Testis (tissue), 3 donors: ENCODE results near the gene PEX3. TPM values are rescaled to one million over a fixed set of nuclear protein-coding genes. Genes with fewer than 3 reads are reported as not detected.

Experiments used
- DNase-seq: peaks from one replicate; pipeline ENCODE4 v3.0.0-alpha.2; 2019
- H3K27ac ChIP-seq, 2 donors: fragments of 200-600 bp; sonication (generic); one replicate each; pipeline ENCODE4 v1.5.1; 2019
- H3K27me3 ChIP-seq: fragments of 200-600 bp; sonication (generic); one replicate; pipeline ENCODE4 v1.5.1; 2019
- H3K36me3 ChIP-seq: fragments of 200-600 bp; sonication (generic); one replicate; pipeline ENCODE4 v1.5.1; 2017; ENCODE audit warnings: low read depth; ENCODE audit errors: missing control alignments
- H3K4me1 ChIP-seq: fragments of 200-600 bp; sonication (generic); one replicate; pipeline ENCODE4 v1.5.1; 2019
- H3K4me3 ChIP-seq, 2 donors: fragments of 200-600 bp; sonication (generic); one replicate each; pipeline ENCODE4 v1.5.1; 2017 to 2019
- H3K9me3 ChIP-seq: fragments of 200-600 bp; sonication (generic); one replicate; pipeline ENCODE4 v1.5.1; 2017
- POLR2A ChIP-seq: fragments of 450-650 bp; IDR thresholded peaks from one replicate; pipeline ENCODE4 v1.6.1; 2017; ENCODE audit warnings: antibody characterized with exemption, mild to moderate bottlenecking, moderate library complexity
- WGBS, 2 donors: methylation state at CpG; one replicate each; pipeline ENCODE4 v1.1.5; 2018; 5-methylcytosine and 5-hydroxymethylcytosine counted together
- intact Hi-C: fragments of 100-400 bp; cut with DNase I; formaldehyde crosslinking; loops from one replicate; pipeline ENCODE4 v1.15.1; 2023; ENCODE audit warnings: low total_unique reads
- polyA plus RNA-seq: library from polyadenylated mRNA; stranded (reverse); fragments of 350-450 nt; fragmentation: Illumina TruSeq; extraction: RNeasy Lipid Tissue Mini Kit (QIAGEN cat#74804); gene quantifications from one replicate; pipeline ENCODE4 v1.2.3, GENCODE V29; 2014; ENCODE audit warnings: low read depth, low replicate concordance; ENCODE audit not compliant: insufficient read depth
- total RNA-seq, 2 donors: library from RNA; depleted of rRNA; stranded (reverse); fragments of >200 nt; gene quantifications; one replicate each; pipeline ENCODE4 v1.2.3, GENCODE V29; 2016
- TF ChIP-seq, protein P1 (sequence below), 3 experiments: fragments of 450-650 bp in 2 of 3; fragments of 200-600 bp in 1 of 3; sonication (generic) in 1 of 3; IDR thresholded peaks; one replicate each; pipeline ENCODE4 v1.5.1; 2016 to 2019; ENCODE audit warnings: antibody characterized with exemption in 3 of 3, mild to moderate bottlenecking in 2 of 3, moderate library complexity in 1 of 3

Gene PEX3
- total and polyA plus RNA-seq, 3 donors from 2014 or later, result 16.6 to 33.1 (median 22.8) TPM

DNA sequence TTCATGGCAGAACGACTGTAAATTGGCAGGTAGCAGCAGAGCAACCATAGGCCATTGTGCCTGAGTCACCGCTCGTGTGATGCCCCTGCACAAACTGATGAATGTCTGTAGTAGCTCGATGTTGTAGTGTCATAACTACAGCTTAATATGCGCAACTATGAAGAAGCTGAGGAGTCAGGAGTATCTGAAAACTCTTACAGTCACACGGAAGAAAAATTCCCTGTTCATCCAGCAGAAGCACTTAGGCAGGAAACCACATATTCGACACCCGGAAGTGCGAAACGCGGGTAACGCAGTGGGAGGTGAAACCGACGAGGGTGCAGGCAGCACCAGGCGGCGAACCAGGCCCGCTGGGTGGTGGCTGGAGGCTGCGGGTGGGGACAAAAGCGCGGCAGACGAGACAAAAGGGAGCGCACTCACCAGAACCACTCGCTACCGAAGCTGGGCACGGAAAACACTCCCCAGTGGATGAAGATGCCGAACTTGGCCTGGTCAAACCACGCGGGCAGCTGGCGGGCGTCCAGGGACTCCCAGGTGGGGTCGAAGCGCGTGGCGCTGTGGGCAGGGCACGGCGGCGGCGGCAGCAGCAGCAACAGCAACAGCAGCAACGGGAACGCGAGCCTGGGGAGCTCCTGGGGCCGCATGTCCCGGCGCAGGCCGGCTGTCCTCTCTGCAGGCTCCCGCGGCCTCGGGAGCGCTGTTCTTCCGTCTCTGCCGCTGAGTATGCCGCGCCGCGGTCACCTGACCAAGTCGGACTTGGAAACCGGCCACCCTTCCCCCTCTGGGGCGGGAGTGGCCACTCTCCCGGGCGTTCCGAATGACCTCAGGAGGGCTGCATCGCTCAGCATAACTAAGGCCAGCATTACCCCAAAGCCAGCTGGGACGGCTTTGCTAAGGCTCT lies 60.6 kb downstream of the PEX3 start, which contains the start of gene FUCA2:
FUCA2 (minus strand) TSS at position 730 of the 901 bp plus-strand sequence; CDS start at position 644, 86 bp downstream.
- intact Hi-C loops, result no loop called here
- H3K9me3 ChIP-seq, result no peaks in the 10 kb centered on the region
- H3K36me3 ChIP-seq, result no peaks in the 10 kb centered on the region
- DNase-seq, result peak; percentile 94
- H3K4me1 ChIP-seq, result peaks cover 26% of the 10 kb centered on the region
- no peaks in the 10 kb centered on the region for H3K27me3 ChIP-seq
- H3K4me3 ChIP-seq, result peak within 1 kb of the TSS; percentile 75 to 85
- H3K27ac ChIP-seq, result peak within 1 kb of the TSS; percentile 90
- WGBS, 2 donors, result 2 to 13% methylated on average over 7 to 63 of the region's 63 CpGs
- TF ChIP-seq, protein P1, sequence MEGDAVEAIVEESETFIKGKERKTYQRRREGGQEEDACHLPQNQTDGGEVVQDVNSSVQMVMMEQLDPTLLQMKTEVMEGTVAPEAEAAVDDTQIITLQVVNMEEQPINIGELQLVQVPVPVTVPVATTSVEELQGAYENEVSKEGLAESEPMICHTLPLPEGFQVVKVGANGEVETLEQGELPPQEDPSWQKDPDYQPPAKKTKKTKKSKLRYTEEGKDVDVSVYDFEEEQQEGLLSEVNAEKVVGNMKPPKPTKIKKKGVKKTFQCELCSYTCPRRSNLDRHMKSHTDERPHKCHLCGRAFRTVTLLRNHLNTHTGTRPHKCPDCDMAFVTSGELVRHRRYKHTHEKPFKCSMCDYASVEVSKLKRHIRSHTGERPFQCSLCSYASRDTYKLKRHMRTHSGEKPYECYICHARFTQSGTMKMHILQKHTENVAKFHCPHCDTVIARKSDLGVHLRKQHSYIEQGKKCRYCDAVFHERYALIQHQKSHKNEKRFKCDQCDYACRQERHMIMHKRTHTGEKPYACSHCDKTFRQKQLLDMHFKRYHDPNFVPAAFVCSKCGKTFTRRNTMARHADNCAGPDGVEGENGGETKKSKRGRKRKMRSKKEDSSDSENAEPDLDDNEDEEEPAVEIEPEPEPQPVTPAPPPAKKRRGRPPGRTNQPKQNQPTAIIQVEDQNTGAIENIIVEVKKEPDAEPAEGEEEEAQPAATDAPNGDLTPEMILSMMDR (IDR thresholded peaks at IDR 0.05), result no peak
- TF ChIP-seq POLR2A, result no peak

DNA sequence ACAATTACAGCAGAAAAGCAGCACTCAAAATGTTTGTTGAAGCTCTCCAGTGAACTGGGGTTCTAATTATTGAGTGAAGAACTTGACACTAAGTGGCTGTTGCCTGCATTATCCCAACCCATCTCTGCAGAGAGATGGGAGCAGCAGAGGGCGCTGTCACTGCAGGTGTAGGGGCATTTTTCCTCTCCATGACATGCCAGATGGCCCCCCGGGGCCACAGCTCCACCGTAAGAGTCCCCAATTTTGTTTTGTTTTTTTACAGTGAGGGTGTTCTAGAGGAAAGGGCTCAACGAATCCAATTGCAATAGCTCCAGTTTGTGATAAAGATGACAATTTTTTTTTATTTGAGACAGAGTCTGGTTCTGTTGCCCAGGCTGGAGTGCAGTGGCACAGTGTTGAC lies 62.8 kb downstream of the PEX3 start:
- no peak overlapping the region for H3K27ac ChIP-seq
- WGBS, 2 donors, result 62 to 84% methylated on average over 4 of the region's 4 CpGs
- TF ChIP-seq POLR2A, result no peak
- TF ChIP-seq, protein P1 (IDR thresholded peaks at IDR 0.05), result peak in 1 of 3 experiments; percentile 3
- H3K36me3 ChIP-seq, result no peaks in the 10 kb centered on the region
- peak; percentile 18 for DNase-seq
- H3K4me3 ChIP-seq, result no peak overlapping the region
- H3K27me3 ChIP-seq, result no peaks in the 10 kb centered on the region
- intact Hi-C loops, result no loop called here
- no peaks in the 10 kb centered on the region for H3K9me3 ChIP-seq
- H3K4me1 ChIP-seq, result peaks cover 27% of the 10 kb centered on the region

DNA sequence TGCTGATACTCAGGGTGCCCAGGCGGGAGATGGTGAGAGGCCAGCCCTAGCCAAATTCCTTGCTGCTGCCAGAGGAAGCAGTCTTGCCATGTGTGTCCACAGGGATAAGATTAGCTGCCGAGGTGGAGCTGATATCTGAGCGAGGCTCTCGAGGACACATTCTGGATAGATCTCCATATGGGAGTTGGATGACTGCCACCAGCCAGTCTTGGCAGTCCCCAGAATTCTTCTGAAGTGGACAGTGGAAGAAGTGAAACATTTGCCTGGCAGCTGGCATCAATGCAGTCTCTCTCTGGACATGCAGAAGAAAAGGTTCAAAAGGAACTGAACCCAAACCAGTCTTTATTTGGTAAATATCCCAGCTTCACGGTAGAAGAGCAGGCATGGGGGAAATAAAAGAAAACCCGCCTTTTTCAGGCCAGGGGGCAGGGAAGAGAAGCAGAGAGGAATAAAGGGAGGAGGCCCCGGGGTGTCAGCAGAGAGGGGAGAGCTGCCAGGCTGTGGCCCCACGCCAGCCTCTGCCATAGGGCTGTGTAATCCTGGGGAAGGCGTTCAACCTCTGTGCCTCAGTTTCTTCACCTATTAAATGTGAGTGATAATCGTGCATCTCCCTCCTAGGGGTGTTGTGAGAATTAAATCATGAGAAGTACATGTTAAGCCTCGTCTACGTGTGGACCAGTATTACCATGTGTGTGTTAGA lies 64.6 kb downstream of the PEX3 start:
- intact Hi-C loops, result no loop called here
- DNase-seq, result peak; percentile 89
- H3K27me3 ChIP-seq, result no peaks in the 10 kb centered on the region
- TF ChIP-seq, protein P1 (IDR thresholded peaks at IDR 0.05), result no peak
- no peak for TF ChIP-seq POLR2A
- WGBS, 2 donors, result 53 to 72% methylated on average over 10 to 12 of the region's 12 CpGs
- H3K4me3 ChIP-seq, result no peak overlapping the region
- H3K36me3 ChIP-seq, result no peaks in the 10 kb centered on the region
- H3K4me1 ChIP-seq, result peaks cover 25% of the 10 kb centered on the region
- H3K27ac ChIP-seq, result peak overlapping the region in 1 of 2 donors; percentile 42
- H3K9me3 ChIP-seq, result no peaks in the 10 kb centered on the region

DNA sequence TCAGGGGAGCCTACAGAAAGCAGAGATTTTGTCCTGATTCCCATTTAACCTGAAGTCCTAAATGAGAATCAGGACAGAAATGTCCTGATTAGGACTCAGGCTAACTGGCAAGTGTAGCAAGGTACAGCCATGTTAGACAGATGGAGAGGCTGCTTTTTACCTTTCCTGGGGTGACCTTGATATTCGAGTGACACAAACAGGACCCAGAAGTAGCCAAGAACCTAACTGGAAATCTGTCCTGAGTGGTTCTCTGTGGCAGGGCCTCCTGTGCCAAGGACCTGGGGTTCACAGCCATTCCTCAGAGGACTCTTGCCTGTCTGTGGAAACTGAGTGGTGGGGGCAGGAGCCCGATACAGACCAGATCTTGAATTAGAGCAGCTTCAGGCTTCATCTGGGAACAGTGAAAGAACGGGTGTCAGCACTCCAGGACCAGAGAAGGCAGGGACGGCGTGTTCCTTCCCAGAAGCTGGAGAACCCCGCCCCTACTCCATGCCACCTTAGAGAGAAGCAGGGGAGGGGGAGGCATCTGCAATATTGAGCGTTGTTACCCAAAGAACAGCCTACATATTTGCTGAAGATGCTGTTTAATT lies 65.3 kb downstream of the PEX3 start:
- DNase-seq, result peak; percentile 18
- TF ChIP-seq POLR2A, result no peak
- TF ChIP-seq, protein P1 (IDR thresholded peaks at IDR 0.05), result no peak
- no peak overlapping the region for H3K27ac ChIP-seq
- H3K36me3 ChIP-seq, result no peaks in the 10 kb centered on the region
- WGBS, 2 donors, result 61 to 69% methylated on average over 6 to 7 of the region's 7 CpGs
- peaks cover 23% of the 10 kb centered on the region for H3K4me1 ChIP-seq
- no peaks in the 10 kb centered on the region for H3K9me3 ChIP-seq
- H3K4me3 ChIP-seq, result no peak overlapping the region
- intact Hi-C loops, result no loop called here
- no peaks in the 10 kb centered on the region for H3K27me3 ChIP-seq
